D721Med (cell line): Measurements from ENCODE around the gene PLIN4.

Experiments
- DNase-seq: peaks from one replicate; pipeline ENCODE4 v3.0.0; 2011; ENCODE audit warnings: low spot score; ENCODE audit not compliant: insufficient read length
- FAIRE-seq: peaks from 2 replicates; lab custom pipeline; 2011; peaks lifted over from hg19 to GRCh38; lab: Jason Lieb, UNC
- CTCF ChIP-seq: IDR thresholded peaks from 2 replicates; pipeline ENCODE4 v1.5.1; 2012; ENCODE audit warnings: mild to moderate bottlenecking, control low read depth; ENCODE audit not compliant: insufficient read depth; ENCODE audit errors: missing control alignments

PLIN4 gene

GRCh38 chr19:4487572-4487971, 30.7 kb downstream of the PLIN4 start:
- TF ChIP-seq CTCF, result no peak
- FAIRE-seq (no peak), DNase-seq (no peak)

GRCh38 chr19:4483385-4483784, 34.9 kb downstream of the PLIN4 start:
- no peak for FAIRE-seq
- no peak for TF ChIP-seq CTCF
- no peak for DNase-seq

- no peak for TF ChIP-seq CTCF
- FAIRE-seq, result no peak
Measured at GRCh38 chr19:4482721-4483364, 35.4 kb downstream of the PLIN4 start.

GRCh38 chr19:4477034-4477801, 41.1 kb downstream of the PLIN4 start:
- DNase-seq (no peak), FAIRE-seq (no peak)
- no peak for TF ChIP-seq CTCF

More at GRCh38 chr19:4482721-4483364, 35.4 kb downstream of the PLIN4 start:
- no peak for DNase-seq

- TF ChIP-seq CTCF, result no peak
- peak; percentile 98 for DNase-seq
- no peak for FAIRE-seq
Measured at GRCh38 chr19:4474514-4475022, 43.7 kb downstream of the PLIN4 start.

GRCh38 chr19:4473763-4474513, 44.3 kb downstream of the PLIN4 start:
- no peak for TF ChIP-seq CTCF
- DNase-seq, result no peak
- no peak for FAIRE-seq
